Left renal pelvis (tissue), 4 donors: ENCODE results near the gene TYROBP. TPM values are rescaled to one million over a fixed set of nuclear protein-coding genes. Genes with fewer than 3 reads are reported as not detected.

Experiments
- polyA plus RNA-seq, 4 donors: library from polyadenylated mRNA; unstranded; fragments of 120-200 nt; gene quantifications; one replicate each; pipeline ENCODE4 v1.2.1, GENCODE V29; 2013; ENCODE audit not compliant: insufficient read length in 4 of 4

Gene TYROBP
- polyA plus RNA-seq, 4 donors, result 8.1 to 26.7 (median 12.8) TPM

Other genes starting within 250 kb of the TYROBP start
- gene UPK1A, start 241.8 kb downstream of the TYROBP start, polyA plus RNA-seq, result 10 to 100 TPM in 3 of 4 donors, under 1 TPM in 1; 0.53 to 67.8 (median 21.8) TPM
- gene ZBTB32, start 203.7 kb downstream of the TYROBP start, polyA plus RNA-seq, result under 1 TPM; 0.27 to 0.63 (median 0.49) TPM
- 10 to 100 TPM; 25.1 to 42.0 (median 32.8) TPM for gene KMT2B, start 190.3 kb downstream of the TYROBP start, polyA plus RNA-seq
- gene IGFLR1, start 165.8 kb downstream of the TYROBP start, polyA plus RNA-seq, result 1 to 10 TPM; 2.6 to 4.3 (median 3.1) TPM
- 10 to 100 TPM; 17.2 to 22.0 (median 18.6) TPM for gene U2AF1L4, start 162.9 kb downstream of the TYROBP start, polyA plus RNA-seq
- gene PSENEN, start 162.6 kb downstream of the TYROBP start, polyA plus RNA-seq, result 10 to 100 TPM; 43.4 to 71.8 (median 61.9) TPM
- 10 to 100 TPM in 2 of 4 donors, 1 to 10 TPM in 2; 6.0 to 14.2 (median 9.3) TPM for gene LIN37, start 159.7 kb downstream of the TYROBP start, polyA plus RNA-seq
- gene HSPB6, start 151.3 kb downstream of the TYROBP start, polyA plus RNA-seq, result 100 to 1,000 TPM in 1 of 4 donors, 10 to 100 TPM in 3; 24.8 to 111 (median 29.2) TPM
- gene PROSER3, start 150.1 kb downstream of the TYROBP start, polyA plus RNA-seq, result 10 to 100 TPM; 12.8 to 24.3 (median 17.3) TPM
- 10 to 100 TPM; 18.4 to 43.8 (median 26.5) TPM for gene ARHGAP33, start 132.7 kb downstream of the TYROBP start, polyA plus RNA-seq
- 10 to 100 TPM in 3 of 4 donors, under 1 TPM in 1; 0.41 to 51.0 (median 25.1) TPM for gene PRODH2, start 95.5 kb downstream of the TYROBP start, polyA plus RNA-seq
- 100 to 1,000 TPM in 3 of 4 donors, 1 to 10 TPM in 1; 2.9 to 185 (median 128) TPM for gene NPHS1, start 55.8 kb downstream of the TYROBP start, polyA plus RNA-seq
- 10 to 100 TPM in 2 of 4 donors, 1 to 10 TPM in 2; 1.8 to 12.4 (median 10.1) TPM for gene KIRREL2, start 51.4 kb downstream of the TYROBP start, polyA plus RNA-seq
- gene APLP1, start 39.7 kb downstream of the TYROBP start, polyA plus RNA-seq, result 10 to 100 TPM; 23.6 to 48.5 (median 31.7) TPM
- gene NFKBID, start 7.8 kb downstream of the TYROBP start, polyA plus RNA-seq, result 1 to 10 TPM; 1.9 to 6.2 (median 4.5) TPM
- gene HCST, start 5.8 kb downstream of the TYROBP start, polyA plus RNA-seq, result 1 to 10 TPM; 3.1 to 4.7 (median 3.2) TPM
- gene LRFN3, start 28.1 kb upstream of the TYROBP start, polyA plus RNA-seq, result 10 to 100 TPM in 3 of 4 donors, 1 to 10 TPM in 1; 9.8 to 17.9 (median 13.7) TPM
- gene SDHAF1, start 86.9 kb upstream of the TYROBP start, polyA plus RNA-seq, result 10 to 100 TPM; 10.6 to 17.5 (median 11.4) TPM
- gene SYNE4, start 100.5 kb upstream of the TYROBP start, polyA plus RNA-seq, result 10 to 100 TPM in 2 of 4 donors, 1 to 10 TPM in 2; 1.7 to 15.3 (median 10.0) TPM
- 10 to 100 TPM; 12.4 to 19.0 (median 15.4) TPM for gene ALKBH6, start 105.9 kb upstream of the TYROBP start, polyA plus RNA-seq
- 10 to 100 TPM; 58.8 to 71.4 (median 59.9) TPM for gene CLIP3, start 124.6 kb upstream of the TYROBP start, polyA plus RNA-seq
- 10 to 100 TPM in 2 of 4 donors, 1 to 10 TPM in 2; 6.6 to 15.0 (median 10.2) TPM for gene THAP8, start 146.0 kb upstream of the TYROBP start, polyA plus RNA-seq
- 1 to 10 TPM; 3.2 to 6.4 (median 4.3) TPM for gene WDR62, start 146.6 kb upstream of the TYROBP start, polyA plus RNA-seq
- gene OVOL3, start 202.8 kb upstream of the TYROBP start, polyA plus RNA-seq, result not detected
- gene POLR2I, start 206.6 kb upstream of the TYROBP start, polyA plus RNA-seq, result 10 to 100 TPM; 38.9 to 68.6 (median 42.7) TPM
- 100 to 1,000 TPM; 101 to 135 (median 111) TPM for gene TBCB, start 207.2 kb upstream of the TYROBP start, polyA plus RNA-seq
- 100 to 1,000 TPM; 461 to 599 (median 568) TPM for gene CAPNS1, start 231.8 kb upstream of the TYROBP start, polyA plus RNA-seq
- gene COX7A1, start 244.2 kb upstream of the TYROBP start, polyA plus RNA-seq, result 10 to 100 TPM; 22.8 to 44.9 (median 27.0) TPM